Hypothalamus (tissue), 51 donors: ENCODE results near the gene PCSK5.
A peak's percentile ranks its signal among the peaks of the same experiment; 100 is the strongest.
"Not testable (repeated sequence)": the region's sequence is repeated elsewhere in the genome, so short reads cannot be mapped to it uniquely, and the experiment has no call there.

ENCODE experiments used
- DNase-seq, 51 donors: peaks; one replicate each; lab custom pipeline; 2025; lab: John Stamatoyannopoulos, UW

The PCSK5 gene

DNA sequence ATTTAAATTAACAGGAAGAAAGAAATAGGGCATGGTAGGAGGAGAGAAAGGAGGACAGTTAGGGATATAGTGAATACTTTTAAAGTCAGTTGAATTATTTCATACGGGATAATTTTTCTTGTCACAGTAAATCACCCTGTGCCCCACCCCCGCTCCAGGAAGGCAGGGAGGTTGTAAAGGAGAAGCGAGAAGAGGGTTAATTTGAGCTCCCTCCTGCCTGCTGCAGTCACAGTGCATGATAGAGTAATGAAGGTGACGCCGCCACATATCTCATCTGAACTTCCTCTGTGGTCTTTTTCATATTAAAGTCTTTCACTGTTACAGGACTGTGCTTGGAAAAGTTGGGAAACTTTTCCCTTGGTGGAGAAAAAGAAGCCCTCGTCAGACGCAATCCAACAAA is 896 bp upstream of the PCSK5 start:
- no peak for DNase-seq

DNA sequence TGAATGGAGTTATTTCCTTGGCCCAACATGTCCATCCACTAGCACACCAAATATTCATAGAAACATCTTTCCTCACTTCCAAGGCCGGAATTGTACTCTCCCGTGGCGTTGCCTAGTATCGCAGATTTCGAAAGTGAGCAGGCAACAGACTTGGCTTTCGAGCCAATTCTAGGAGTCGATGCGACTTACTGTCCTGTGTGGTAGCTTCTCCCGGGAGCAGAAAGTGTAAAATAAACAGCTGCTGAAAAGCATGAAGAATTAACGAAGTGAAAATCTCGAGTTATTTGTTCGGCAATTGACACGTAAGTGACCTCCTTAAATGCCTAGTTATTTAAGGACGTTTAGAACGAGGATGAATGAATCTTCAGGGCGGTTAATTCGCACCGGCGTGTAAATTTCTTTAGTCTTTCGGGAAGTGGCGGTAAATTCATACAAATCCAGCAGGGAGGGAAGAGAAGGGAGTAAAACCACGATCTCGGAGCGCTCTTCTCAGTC is 449 bp upstream of the PCSK5 start:
- peak in 22 of 51 donors; percentile 1 to 65 (median 32) for DNase-seq

GRCh38 chr9:75891277-75891741 is 836 bp downstream of the PCSK5 start:
- DNase-seq, result peak in 25 of 51 donors; percentile 8 to 71 (median 39)

DNA sequence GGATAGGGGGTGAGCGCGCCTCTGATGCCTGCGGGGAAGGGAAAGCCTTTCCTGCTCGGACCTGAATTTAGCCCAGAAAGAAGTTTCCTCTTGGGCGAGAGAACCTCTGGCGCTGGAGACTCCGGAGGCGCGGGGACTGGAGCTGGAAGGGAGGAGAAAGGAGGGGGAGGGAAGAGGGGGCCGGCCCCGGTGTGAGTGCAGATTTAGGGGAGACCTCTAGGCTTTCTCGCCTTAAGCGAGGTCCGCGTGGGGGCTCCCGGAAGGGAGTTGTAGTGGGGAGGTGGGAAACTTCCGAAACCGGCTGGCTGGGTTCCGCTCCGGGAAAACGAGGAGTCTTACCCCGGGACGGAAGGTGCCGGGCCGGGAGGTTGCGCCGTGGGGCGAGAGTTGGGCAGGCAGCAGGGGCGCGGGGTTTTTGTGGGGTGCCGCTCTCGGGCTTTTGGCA is 1.3 kb downstream of the PCSK5 start:
- DNase-seq, result peak in 24 of 51 donors; percentile 3 to 53 (median 26)

DNA sequence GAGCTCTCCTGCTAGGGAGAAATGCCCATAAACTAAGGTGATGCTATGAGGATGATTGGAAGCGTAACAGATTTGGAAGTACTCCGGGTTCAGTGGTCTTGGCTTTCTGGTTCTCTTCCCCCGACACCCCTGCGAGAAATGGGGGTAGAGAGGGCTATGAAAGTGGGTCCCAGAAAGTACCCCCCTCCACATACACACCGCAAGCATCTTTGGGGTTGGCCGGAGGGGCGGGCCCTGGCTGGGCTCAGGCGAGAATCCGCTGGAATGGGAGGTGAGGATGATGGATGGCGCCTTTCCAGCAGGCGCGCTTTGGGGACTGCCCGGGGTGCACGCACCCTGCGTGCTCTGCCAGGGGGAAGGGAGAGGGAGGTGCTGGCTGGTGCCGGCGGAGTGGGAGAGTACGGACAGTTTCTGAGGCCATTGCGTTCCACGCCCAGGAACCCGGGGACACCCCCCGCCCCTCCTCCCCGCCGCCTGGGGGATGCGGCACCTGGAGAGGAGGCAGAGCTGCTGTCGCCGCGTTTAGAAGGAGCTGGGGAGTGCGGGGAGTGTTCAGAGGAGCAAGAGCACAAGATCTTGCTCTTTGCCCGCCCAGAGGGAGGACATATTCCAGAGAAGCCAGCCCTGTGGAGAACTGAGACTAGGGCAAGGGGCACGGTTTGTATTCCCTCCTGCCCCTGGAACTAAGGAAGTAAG is 1.9 kb downstream of the PCSK5 start:
- peak in 40 of 51 donors; percentile 11 to 67 (median 30) for DNase-seq

GRCh38 chr9:75893106-75893505 is 2.6 kb downstream of the PCSK5 start:
- DNase-seq, result no peak

- no peak for DNase-seq
Measured at GRCh38 chr9:75894566-75894965, 4.1 kb downstream of the PCSK5 start.

DNA sequence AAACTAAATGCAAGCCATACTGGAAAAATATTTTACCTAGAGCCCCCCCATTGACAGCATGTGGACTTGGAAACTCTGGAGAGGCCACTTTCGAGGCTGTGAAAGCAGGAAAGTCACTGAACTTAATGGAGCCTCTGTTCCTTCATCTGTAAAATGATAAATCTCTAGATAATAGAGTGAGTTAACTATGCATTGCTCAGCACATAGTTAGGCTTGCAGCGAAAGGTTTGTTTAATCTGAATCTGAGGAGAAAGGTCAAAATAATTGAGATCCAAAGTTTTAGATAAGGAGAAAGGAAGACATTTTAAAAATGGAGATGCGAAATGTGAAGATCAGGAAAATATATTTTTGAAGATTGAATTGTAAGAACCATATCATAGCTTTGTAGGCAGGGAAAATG is 4.6 kb downstream of the PCSK5 start:
- DNase-seq, result no peak

- DNase-seq, result no peak
Measured at GRCh38 chr9:75896193-75896592, 5.7 kb downstream of the PCSK5 start.

DNA sequence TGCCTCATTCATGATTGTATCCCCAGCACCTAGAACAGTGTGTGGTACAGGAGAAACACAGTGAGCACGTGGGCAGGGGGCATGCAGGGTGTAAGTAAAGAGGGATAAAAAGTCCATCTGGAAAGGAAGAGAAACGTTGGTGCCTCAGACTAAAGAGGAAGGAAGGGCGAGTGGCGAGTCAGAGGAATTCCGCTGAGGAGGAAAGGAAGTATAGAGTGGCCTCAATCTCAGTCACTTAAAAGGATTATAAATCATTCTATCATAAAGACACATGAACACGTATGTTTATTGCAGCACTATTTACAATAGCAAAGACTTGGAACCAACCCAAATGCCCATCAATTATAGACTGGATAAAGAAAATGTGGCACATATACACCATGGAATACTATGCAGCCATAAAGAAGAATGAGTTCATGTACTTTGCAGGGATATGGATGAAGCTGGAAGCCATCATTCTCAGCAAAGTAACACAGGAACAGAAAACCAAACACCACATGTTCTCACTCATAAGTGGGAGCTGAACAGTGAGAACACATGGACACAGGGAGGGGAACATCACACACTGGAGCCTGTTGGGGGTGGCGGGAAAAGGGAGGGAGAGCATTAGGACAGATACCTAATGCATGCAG is 10.5 kb downstream of the PCSK5 start:
- not testable (repeated sequence) for DNase-seq

- peak in 4 of 51 donors; percentile 1 to 27 (median 11) for DNase-seq
Measured at GRCh38 chr9:75903785-75904360, 13.4 kb downstream of the PCSK5 start.

- no peak for DNase-seq
Measured at GRCh38 chr9:75904364-75904763, 13.9 kb downstream of the PCSK5 start.

DNA sequence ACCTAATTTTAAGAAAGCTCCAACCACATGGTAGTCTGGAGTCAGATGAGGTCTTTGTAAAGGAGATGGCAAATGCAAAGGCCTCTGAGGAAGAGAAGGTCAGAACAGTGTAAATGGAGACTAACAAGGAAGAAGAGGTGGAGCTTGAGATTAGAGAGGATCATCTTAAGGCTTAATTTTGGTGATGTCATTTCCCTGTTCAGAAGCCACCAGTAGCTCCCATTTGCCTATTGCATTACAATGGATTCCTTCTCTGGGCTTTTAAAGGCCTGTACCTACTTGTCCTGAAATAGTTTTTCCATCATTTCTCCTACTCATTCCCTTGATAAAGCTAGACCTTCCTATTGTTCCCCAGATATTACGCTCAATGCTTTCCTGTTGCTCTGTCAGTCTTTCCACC is 16.1 kb downstream of the PCSK5 start:
- DNase-seq, result no peak

DNA sequence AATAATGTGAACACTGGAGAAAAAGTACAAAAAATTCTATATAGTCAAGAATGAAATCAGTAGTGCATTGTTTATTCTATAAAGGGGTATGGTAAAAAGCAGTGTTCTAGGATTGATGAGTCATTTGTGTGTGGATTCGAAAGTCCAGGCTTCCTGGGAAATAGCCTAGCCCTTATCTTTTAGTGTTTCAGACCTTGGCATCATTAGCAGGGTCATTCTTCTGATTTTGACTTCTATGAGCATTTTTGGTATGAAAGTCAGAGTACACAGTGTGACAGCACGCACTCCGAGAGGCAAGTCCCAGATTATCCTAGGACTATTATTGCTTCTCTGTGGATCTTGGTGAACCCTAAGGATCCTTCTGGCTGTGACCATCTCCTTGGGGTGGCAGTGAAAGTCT is 16.9 kb downstream of the PCSK5 start:
- no peak for DNase-seq

DNA sequence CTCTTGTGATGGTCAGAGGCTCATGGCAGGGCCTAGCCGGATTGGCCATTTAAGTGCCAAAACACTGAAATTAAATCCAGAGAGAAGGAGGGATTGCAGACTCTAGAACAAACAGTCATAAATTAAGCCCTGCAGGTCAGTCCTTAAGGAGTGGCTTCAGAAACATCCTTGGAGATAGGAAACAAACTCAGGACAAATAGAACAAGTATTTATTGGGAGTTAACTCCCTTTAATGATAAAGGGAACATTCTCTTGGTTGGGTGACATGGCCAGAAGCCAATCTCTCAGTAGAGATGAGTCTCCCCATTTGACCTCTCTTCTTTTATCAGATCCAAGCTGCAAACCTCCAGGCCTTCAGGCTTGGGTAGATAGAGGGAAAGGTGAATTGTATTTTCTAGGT is 17.4 kb downstream of the PCSK5 start:
- DNase-seq, result no peak

DNA sequence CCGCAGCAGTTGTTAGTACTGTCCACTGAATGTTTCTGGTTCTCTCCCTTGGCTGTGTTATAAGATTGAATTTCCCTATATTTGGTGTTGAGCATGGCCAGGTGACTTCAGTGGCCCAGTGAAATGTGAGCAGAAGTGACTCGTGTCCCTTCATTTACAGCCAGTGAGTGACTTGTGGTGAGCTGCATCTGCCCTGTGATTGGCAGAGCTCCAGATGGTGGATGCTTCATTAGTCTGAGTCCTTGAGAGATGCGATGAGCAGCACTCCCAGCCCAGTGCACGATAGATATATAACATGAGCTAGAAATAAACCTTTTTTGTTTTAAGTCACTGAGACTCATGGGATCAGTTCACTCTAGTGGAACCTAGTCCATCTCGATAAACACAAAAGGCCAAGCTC is 19.3 kb downstream of the PCSK5 start:
- DNase-seq, result peak in 2 of 51 donors; percentile 3 to 4

- DNase-seq, result no peak
Measured at GRCh38 chr9:75910731-75911130, 20.3 kb downstream of the PCSK5 start.

DNA sequence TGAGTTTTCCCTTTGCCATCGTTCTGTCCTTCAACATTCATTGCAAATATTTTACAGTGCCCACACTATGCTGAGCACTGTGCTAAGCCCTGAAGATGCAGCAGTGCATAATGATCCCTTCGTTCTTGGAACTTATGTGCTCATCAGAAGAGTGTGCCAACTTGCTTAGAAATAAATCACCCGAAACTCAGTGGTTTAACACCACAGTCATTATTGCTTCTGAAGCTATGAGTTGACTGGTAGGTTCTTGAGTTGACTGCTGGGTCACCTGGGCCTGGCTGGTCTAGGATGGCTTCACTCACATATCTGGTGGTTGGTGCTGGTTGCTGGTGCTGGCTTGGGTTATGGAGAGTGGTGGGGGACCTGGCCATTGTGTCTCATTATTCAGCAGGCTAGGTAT is 20.9 kb downstream of the PCSK5 start:
- no peak for DNase-seq

GRCh38 chr9:75912951-75913350 is 22.5 kb downstream of the PCSK5 start:
- DNase-seq, result no peak

DNA sequence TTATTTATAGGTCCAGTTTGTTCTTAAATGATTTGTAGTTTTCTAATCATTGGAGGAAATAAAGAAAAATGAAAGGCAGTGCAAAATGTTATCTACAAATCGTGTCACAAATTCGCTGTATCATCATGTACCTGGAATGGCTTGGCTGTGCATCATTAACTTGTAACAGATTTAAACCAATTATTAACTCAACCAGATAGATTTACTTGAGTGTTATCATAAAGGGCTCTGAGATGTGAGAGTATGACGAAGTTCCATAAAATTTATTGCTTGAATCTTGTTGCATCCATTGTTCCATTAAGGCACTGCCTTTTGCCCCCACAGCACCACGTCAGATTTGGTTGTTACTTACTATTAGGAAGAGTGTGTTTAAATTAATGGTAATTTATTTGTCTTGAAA is 23.5 kb downstream of the PCSK5 start:
- DNase-seq, result no peak

DNA sequence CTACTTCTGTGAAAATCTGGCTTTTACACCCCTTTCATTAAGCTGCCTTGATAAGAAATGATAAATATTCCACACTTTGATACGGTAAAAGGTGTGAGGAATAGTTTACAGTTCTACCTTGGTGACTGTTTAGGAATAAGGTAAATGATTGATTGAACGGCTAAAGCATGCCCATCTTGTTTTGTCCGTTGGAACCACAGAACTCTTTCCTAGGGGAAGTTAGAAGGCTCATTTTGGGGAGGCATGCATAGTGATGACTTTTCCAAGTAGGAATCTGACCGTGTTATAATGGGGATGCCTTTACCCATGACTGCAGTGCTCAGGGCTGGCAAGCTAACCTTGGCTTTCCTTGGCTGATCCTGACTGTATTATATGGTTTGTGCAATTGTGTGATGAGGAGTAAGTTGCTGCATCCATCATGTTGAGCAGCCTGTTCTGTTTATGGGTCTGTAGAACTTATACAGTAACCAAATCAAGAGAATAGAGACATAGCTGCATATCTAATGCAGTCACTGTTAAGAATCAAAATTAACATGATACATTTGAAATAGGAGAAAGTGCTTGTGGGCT is 24.5 kb downstream of the PCSK5 start:
- no peak for DNase-seq
